OCI-LY3 (cell line): ENCODE measurements around the gene FNIP2.

ENCODE experiments used
- H2AFZ ChIP-seq: fragments of 200-600, 300-600 bp; shearing (Covaris generic); 2 replicates; pipeline ENCODE4 v1.6.0; 2014; ENCODE audit warnings: antibody characterized with exemption, low read depth, low read length
- H3K27ac ChIP-seq: fragments of 200-600, 300-600 bp; sonication (generic); 2 replicates; pipeline ENCODE4 v1.5.1; 2014; ENCODE audit warnings: mild to moderate bottlenecking, low read length, moderate library complexity, mixed read lengths
- H3K27me3 ChIP-seq: fragments of 200-600, 300-600 bp; sonication (generic); 2 replicates; pipeline ENCODE4 v1.6.1; 2014; ENCODE audit warnings: low read depth, low read length, mixed read lengths
- H3K36me3 ChIP-seq: fragments of 200-600, 300-600 bp; sonication (generic); replicated peaks from 2 replicates; pipeline ENCODE3; 2014; ENCODE audit warnings: low read depth, low read length, mixed read lengths
- H3K4me1 ChIP-seq: fragments of 300-600, 200-600 bp; sonication (generic); 2 replicates; pipeline ENCODE4 v1.6.1; 2014; ENCODE audit warnings: low read length, mixed read lengths
- H3K4me2 ChIP-seq: fragments of 200-600, 300-600 bp; sonication (generic); 2 replicates; pipeline ENCODE4 v1.6.1; 2014; ENCODE audit warnings: low read length, mixed read lengths
- H3K4me3 ChIP-seq: fragments of 300-600, 200-600 bp; sonication (generic); 2 replicates; pipeline ENCODE4 v1.5.1; 2014; ENCODE audit warnings: antibody characterized with exemption, mild to moderate bottlenecking, low read length, moderate library complexity
- H3K79me2 ChIP-seq: fragments of 300-600, 200-600 bp; shearing (Covaris generic); 2 replicates; pipeline ENCODE4 v1.6.1; 2014; ENCODE audit warnings: mild to moderate bottlenecking, low read length, mixed read lengths
- H3K9ac ChIP-seq: fragments of 300-600, 200-600 bp; shearing (Covaris generic); 2 replicates; pipeline ENCODE4 v1.6.0; 2014; ENCODE audit warnings: mild to moderate bottlenecking, low read length, moderate library complexity
- H3K9me3 ChIP-seq: fragments of 200-600, 300-600 bp; shearing (Covaris generic); 2 replicates; pipeline ENCODE4 v1.6.1; 2014; ENCODE audit warnings: low read length, mixed read lengths; ENCODE audit not compliant: insufficient read depth
- H4K20me1 ChIP-seq: fragments of 200-600, 300-600 bp; sonication (generic); 2 replicates; pipeline ENCODE4 v1.6.1; 2016; ENCODE audit warnings: low read length, mixed read lengths; ENCODE audit not compliant: insufficient read depth
- CTCF ChIP-seq: fragments of 200-600, 300-600 bp; sonication (generic); IDR thresholded peaks from 2 replicates; pipeline ENCODE4 v1.5.1; 2014; ENCODE audit warnings: antibody characterized with exemption, low read length, low read depth
- EZH2phosphoT487 ChIP-seq: fragments of 200-600 bp; shearing (Covaris generic); IDR thresholded peaks from 2 replicates; pipeline ENCODE4 v1.6.1; 2018; ENCODE audit warnings: antibody characterized with exemption, mixed run types, low read depth

FNIP2 gene

GRCh38 chr4:158835226-158836001 lies 66.6 kb downstream of the FNIP2 start:
- H4K20me1 ChIP-seq: no peaks in the 10 kb centered on the region
- H2AFZ ChIP-seq: no peak overlapping the region
- TF ChIP-seq EZH2phosphoT487 (no peak), CTCF (no peak)
- H3K79me2 ChIP-seq: no peaks in the 10 kb centered on the region
- no peak overlapping the region for H3K4me3 ChIP-seq
- H3K9ac ChIP-seq: no peak overlapping the region
- H3K9me3 ChIP-seq: no peaks in the 10 kb centered on the region
- no peaks in the 10 kb centered on the region for H3K4me1 ChIP-seq
- H3K4me2 ChIP-seq: no peak overlapping the region
- peaks cover 61% of the 10 kb centered on the region for H3K27me3 ChIP-seq
- H3K36me3 ChIP-seq: no peaks in the 10 kb centered on the region
- no peak overlapping the region for H3K27ac ChIP-seq

GRCh38 chr4:158836002-158836369 lies 67.2 kb downstream of the FNIP2 start:
- Histone ChIP-seq H3K4me3 (no peak overlapping the region), H3K9me3 (no peaks in the 10 kb centered on the region), H4K20me1 (no peaks in the 10 kb centered on the region), H3K4me2 (no peak overlapping the region), H3K79me2 (no peaks in the 10 kb centered on the region), H3K27ac (no peak overlapping the region), H3K27me3 (peaks cover 59% of the 10 kb centered on the region), H3K4me1 (no peaks in the 10 kb centered on the region), H2AFZ (no peak overlapping the region), H3K36me3 (no peaks in the 10 kb centered on the region), H3K9ac (no peak overlapping the region)
- TF ChIP-seq CTCF: no peak
- no peak for TF ChIP-seq EZH2phosphoT487

- H2AFZ ChIP-seq: no peak overlapping the region
- no peaks in the 10 kb centered on the region for H3K79me2 ChIP-seq
- H3K36me3 ChIP-seq: no peaks in the 10 kb centered on the region
- no peaks in the 10 kb centered on the region for H3K4me1 ChIP-seq
- no peak overlapping the region for H3K9ac ChIP-seq
- no peak overlapping the region for H3K27ac ChIP-seq
- no peaks in the 10 kb centered on the region for H3K9me3 ChIP-seq
- no peaks in the 10 kb centered on the region for H4K20me1 ChIP-seq
- H3K27me3 ChIP-seq: peaks cover 59% of the 10 kb centered on the region
- H3K4me3 ChIP-seq: no peak overlapping the region
- H3K4me2 ChIP-seq: no peak overlapping the region
- TF ChIP-seq CTCF (no peak), EZH2phosphoT487 (no peak)
Observed at GRCh38 chr4:158836828-158837449, 68.1 kb downstream of the FNIP2 start.

GRCh38 chr4:158837527-158838141 lies 68.8 kb downstream of the FNIP2 start:
- H3K4me2 ChIP-seq: no peak overlapping the region
- no peak overlapping the region for H3K27ac ChIP-seq
- no peaks in the 10 kb centered on the region for H3K79me2 ChIP-seq
- no peak overlapping the region for H3K9ac ChIP-seq
- no peaks in the 10 kb centered on the region for H3K9me3 ChIP-seq
- TF ChIP-seq EZH2phosphoT487 (no peak), CTCF (no peak)
- H3K4me3 ChIP-seq: no peak overlapping the region
- no peaks in the 10 kb centered on the region for H4K20me1 ChIP-seq
- no peaks in the 10 kb centered on the region for H3K4me1 ChIP-seq
- no peak overlapping the region for H2AFZ ChIP-seq
- no peaks in the 10 kb centered on the region for H3K36me3 ChIP-seq
- H3K27me3 ChIP-seq: peaks cover 54% of the 10 kb centered on the region
